Measurements from ENCODE around the gene PDE12.

Gene PDE12, protein sequence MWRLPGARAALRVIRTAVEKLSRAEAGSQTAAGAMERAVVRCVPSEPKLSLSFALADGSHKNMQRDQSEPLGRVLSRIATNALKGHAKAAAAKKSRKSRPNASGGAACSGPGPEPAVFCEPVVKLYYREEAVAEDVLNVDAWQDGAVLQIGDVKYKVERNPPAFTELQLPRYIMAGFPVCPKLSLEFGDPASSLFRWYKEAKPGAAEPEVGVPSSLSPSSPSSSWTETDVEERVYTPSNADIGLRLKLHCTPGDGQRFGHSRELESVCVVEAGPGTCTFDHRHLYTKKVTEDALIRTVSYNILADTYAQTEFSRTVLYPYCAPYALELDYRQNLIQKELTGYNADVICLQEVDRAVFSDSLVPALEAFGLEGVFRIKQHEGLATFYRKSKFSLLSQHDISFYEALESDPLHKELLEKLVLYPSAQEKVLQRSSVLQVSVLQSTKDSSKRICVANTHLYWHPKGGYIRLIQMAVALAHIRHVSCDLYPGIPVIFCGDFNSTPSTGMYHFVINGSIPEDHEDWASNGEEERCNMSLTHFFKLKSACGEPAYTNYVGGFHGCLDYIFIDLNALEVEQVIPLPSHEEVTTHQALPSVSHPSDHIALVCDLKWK

DNA sequence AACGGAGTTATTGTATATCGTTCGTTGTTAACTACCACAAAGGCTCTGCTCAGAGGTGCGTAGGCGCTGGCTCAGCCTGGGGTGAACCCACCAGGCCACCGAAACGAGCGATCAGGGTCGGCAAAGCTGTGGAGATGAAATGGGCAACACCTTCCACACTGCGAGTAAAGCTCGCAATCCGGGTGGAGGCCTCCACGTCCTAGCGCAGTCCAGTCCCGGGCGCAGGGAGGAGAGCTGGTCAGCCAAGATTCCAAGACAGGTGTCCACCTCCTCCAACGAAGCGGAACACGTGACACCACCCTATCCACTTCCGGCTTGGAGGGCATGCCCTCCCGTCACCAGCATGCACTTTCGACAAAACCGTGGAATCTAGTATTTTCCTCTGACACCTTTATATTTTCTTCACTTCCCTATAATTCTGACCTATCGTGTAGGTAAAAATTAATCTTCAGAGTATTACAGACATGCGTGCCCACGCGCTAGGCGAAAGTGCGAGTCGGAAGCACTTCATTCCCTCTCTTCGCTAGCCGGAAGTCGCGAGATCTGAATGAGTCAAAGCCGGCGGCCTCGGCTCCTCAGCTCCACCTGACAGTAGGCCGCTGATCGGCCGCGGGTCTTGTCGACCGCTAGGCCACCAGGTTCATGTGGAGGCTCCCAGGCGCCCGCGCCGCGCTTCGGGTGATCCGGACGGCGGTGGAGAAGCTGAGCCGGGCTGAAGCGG lies at the start of gene PDE12:
Gene PDE12 (plus strand): TSS at position 537 of the 721 bp plus-strand sequence. CDS start 106 bp downstream, at position 643.
- peak; percentile 88 for DNase-seq (ENCODE audit: low spot score)

DNA sequence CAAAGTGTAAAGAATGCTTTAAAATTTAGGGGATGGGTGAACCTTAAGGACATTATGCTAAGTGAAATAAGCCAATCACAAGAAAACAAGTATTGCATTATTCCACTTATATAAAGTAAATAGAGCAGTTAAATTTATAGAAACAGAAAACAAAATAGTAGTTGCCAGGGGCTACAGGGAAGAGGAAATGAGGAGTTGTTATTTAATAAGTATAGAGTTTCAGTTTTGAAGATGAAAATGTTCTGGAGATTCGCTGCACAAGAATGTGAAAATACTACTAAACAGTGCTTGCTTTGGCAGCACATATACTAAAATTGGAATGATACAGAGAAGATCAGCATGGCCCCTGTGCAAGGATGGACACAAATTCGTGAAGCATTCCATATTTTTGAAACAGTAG lies 43.9 kb upstream of the PDE12 start:
- no peak for DNase-seq (ENCODE audit: low spot score)

DNA sequence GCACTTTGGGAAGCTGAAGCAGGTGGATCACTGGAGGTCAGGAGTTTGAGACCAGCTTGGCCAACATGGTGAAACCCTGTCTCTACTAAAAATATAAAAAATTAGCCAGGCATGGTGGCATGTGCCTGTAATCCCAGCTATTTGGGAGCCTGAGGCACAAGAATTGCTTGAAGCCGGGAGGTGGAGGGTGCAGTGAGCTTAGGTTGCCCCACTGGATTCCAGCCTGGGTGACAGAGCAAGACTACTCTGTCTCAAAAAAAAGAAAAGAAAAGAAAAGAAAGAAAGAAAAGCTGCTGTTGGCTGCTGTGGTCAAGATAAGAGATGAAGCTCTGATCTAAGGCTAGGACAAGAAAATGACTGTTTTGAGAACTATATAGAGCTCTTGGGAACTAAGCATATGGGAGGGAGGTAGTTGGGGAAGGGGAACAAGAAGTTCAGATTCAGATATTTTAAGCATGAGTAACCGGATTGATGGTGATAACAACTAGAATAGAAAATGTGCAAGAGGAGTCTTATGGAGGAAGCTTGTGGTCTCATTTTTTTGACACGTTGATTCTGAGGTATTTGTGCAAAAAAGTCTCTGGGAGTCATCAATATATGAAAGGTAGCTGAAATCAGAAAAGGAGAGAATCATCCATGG lies 37.7 kb upstream of the PDE12 start:
- DNase-seq (ENCODE audit: low spot score) = no peak

DNA sequence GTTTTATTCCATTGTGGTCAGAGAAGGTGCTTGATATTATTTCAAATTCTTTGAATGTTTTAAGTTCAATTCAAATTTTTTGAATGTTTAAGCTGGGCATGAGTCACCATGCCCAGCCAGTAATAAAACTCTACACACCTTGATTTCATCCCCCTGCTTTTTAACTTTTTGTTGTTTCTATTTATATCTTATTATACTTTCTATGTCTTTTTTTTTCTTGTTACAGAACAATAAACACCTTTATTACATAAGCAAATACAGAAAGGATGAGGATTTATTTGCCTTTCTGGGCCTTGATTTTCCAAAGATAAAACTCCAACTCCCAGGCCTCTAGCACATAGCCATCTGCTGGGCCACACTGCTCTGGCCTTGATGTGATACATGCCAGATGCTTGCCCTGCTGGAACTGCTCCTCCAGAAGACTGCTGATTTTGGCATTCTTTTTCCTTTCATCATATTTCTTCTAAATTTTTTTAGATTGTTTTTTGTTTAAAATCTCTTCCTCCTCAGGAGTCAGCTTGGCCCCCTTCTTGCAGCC lies 25.9 kb upstream of the PDE12 start:
- no peak for DNase-seq (ENCODE audit: low spot score)

DNA sequence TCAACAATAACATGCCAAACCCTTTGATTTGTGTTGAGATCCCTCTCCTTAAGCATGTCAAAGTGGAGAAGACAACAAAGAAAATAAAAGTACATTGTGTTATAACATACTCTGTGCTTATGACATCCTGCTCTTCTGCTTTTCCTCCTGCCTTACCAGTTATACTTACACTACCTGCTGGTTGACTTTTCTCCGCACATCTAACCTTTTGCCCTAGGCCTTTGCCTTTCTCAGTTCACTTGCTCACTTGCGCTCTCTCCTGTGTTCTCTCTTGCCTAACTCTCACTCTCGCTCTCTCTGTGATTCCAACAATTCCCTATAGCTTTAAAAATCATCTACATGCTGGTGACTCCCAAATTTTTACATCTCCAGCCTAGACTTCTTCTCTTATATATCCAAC lies 17.6 kb upstream of the PDE12 start:
- DNase-seq (ENCODE audit: low spot score) = no peak

DNA sequence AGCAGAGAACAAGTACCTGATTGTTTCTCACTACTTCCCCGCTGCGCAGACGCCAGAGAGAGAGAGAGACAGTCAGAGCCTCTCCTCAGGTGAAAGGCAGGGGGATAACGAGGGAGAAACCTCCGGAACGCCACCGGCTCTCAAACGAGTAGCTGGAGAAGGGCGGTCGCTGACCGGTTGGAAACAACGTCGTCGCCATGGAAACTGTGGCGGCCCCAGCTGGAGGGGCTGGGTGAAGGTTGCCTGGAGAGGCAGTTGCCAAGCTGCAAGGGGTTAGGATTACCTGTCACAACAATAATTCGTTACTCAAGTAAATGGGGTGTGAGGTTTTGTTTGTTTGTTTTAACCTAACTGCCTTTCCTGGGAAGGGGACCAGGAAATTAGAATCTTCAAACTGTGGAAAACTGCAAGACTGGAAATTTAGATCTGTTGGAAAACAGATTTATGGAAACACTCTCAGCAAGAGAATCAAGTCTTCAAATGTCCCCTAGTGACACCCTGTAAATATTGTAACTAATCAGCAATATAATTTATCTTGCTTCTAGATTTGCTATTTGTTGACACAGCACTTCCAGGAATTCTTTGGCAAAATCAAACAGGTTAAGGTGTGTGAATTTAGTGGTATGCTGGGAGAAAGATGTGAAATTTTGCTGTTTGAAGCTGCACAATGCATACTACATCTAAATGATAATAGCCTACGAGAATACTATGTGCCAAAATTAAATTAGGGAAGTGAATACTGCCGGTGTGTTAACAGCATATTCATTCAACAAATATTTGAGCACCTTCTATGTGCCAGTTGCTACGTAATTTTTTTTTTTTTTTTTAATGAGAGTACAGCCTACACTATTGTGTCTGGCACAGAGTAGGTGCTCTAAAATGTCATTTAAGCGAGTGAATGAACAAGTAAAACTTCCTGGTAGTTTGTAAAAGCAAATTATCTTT lies 11.6 kb upstream of the PDE12 start, which contains the start of gene DNAH12:
Gene DNAH12 (minus strand): TSS at position 164 of the 945 bp plus-strand sequence. CDS start 1,474 bp downstream, outside the sequence.
- DNase-seq (ENCODE audit: low spot score) = peak; percentile 9

DNA sequence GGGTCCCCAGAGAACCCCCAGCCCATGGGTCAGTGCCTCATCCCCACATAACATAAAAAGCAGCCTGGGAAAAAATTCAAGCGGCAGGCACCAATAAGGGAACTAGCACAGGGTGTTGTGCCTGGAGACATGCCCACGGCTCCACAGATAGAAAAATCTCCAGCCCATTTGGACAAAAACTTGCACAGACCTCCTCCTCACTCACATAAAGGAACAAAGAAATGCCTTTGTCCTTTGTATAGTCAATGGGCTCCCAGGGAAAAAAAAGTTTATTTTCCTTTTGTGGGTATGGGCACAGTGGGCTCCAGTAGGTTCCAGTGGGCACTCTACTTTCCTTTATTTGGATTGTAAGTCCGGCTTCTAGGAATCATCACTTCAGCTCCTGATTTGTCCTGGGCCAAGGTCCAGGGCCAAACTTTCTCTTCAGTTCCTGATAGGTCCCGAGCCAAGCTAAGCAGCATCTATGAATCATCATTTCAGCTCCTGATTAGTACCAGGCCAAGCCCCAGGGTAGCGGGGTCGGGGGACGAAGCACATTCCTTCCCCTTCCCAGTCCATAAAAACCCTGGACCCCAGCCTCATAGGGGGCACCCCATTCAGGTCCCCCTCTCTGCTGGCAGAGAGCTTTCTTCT lies 10.3 kb upstream of the PDE12 start:
- DNase-seq (ENCODE audit: low spot score) = no peak

DNA sequence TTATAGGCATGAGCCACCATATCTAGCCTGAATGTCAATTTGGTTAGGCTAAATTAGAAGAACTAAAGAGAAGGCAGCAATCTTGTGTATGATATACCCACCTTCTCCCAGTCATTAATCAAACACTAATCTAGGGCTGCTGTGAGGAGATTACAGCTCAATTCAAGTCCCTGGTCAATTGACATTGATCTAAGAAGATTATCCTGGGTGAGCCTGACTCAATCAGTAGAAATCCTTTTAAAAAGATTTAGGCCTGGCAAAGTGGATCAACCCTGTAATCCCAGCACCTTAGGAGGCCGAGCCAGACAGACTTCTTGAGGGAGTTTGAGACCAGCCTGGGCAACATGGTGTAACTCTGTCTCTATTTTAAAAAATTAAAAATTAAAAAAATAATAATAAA lies 9.5 kb upstream of the PDE12 start:
- DNase-seq (ENCODE audit: low spot score) = no peak

DNA sequence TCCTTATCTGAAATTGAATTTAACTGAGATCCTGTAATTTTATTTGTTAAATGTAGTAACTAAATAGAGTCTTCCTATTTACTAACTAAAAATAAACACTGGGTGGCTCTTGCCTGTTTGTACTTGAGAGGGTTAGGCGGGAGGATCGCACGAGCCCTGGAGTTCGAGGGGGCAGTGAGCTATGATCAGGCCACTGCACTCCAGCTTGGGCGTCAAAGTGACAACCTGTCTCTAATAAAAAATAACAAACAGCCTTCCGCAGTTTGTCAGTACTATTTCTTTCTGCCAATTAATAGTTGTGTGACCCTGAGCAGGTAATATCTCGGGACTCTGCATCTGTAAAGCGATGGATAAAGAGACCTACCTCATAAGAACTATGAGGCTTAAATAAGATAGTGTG lies 768 bp upstream of the PDE12 start:
- DNase-seq (ENCODE audit: low spot score) = no peak

DNA sequence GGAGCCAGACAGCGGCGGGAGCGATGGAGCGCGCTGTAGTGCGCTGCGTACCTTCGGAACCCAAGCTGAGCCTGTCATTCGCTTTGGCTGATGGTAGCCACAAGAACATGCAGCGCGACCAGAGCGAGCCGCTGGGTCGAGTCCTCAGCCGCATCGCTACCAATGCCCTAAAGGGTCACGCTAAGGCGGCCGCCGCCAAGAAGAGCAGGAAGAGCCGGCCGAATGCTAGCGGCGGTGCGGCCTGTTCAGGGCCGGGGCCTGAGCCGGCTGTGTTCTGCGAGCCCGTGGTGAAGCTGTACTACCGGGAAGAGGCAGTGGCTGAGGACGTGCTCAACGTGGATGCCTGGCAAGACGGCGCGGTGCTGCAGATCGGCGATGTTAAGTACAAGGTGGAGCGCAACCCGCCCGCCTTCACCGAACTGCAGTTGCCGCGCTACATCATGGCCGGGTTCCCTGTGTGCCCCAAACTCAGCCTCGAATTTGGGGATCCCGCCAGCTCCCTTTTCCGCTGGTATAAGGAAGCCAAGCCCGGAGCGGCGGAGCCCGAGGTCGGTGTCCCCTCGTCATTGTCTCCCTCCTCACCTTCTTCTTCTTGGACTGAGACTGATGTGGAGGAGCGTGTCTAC lies 498 bp downstream of the PDE12 start:
- peak; percentile 20 for DNase-seq (ENCODE audit: low spot score)

DNA sequence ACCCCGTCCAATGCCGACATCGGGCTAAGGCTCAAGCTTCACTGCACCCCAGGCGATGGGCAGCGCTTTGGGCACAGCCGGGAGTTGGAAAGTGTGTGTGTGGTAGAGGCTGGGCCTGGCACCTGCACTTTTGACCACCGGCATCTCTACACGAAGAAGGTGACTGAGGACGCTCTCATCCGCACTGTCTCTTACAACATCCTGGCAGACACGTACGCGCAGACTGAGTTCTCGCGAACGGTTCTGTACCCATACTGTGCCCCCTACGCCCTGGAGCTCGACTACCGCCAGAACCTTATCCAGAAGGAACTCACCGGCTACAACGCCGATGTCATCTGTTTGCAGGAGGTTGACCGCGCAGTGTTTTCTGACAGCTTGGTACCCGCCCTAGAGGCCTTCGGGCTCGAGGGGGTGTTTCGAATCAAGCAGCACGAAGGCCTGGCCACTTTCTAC lies 1.0 kb downstream of the PDE12 start:
- DNase-seq (ENCODE audit: low spot score) = peak; percentile 49

DNA sequence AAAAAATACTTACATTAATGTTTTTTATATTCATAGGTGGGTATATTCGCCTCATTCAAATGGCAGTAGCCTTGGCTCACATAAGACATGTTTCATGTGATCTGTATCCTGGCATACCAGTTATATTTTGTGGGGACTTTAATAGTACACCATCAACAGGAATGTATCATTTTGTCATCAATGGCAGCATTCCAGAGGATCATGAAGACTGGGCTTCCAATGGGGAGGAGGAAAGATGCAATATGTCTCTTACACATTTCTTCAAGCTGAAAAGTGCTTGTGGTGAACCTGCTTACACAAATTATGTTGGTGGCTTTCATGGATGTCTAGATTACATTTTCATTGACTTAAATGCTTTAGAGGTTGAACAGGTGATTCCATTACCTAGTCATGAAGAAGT lies 3.5 kb downstream of the PDE12 start:
- peak; percentile 31 for DNase-seq (ENCODE audit: low spot score)

DNA sequence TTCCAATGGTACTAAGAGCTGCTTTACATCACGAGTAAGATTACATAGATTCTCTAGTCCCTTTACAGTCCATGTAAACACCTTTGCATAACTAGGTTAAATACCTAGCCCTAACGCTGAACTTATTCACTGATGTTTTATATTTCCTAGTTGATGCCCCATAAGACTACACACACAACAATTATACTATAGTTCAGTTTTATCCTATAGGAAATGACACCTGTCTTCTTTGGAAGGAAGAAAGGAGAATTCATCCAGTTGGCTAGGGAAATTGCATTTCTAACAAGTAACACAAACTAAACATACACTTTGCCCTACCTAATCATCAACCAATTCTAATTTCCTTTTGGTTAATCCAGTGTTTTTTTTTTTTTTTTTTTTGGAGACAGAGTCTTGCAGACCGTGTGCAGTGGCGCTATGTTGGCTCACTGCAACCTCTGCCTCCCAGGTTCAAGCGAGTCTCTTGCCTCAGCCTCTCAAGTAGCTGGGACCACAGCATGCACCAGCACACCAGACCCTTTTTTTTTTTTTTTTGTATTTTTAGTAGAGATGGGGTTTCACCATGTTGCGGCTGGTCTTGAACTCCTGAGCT lies 13.9 kb downstream of the PDE12 start:
- no peak for DNase-seq (ENCODE audit: low spot score)

DNA sequence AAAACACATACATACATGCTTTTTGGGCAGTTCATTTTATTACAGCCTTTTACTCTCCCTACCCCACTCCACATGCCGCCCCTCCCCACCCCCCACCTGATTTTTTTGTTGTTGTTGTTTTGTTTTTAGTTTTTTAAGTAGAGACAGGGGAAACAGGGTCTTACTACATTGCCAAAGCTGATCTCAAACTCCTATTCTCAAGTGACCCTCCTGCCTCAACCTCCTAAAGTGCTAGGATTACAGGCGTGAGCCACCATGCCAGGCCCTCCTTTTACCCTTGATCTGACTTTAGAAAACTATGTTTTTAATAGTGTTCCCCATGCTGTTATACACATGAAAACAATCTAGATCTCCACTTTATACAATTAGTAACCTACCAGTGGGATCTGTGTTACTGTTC lies 14.8 kb downstream of the PDE12 start:
- DNase-seq (ENCODE audit: low spot score) = no peak

DNA sequence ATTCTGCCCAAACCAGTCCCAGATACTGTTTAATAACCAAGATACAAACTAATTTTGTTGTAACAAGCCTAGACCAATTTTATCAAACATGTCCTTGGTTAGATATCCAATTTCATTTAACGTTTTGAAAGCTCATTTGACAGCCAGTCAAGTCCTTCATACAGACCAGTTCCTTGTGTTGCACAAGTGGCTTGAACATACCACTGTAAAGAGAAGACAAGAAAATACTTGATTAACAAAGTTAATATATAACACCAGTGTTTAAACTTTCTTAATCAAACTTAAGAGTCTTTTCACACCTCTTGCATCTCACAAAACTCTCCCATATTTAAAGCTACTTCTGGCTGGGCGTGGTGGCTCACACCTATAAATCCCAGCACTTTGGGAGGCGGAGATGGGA lies 16.0 kb downstream of the PDE12 start:
- no peak for DNase-seq (ENCODE audit: low spot score)

DNA sequence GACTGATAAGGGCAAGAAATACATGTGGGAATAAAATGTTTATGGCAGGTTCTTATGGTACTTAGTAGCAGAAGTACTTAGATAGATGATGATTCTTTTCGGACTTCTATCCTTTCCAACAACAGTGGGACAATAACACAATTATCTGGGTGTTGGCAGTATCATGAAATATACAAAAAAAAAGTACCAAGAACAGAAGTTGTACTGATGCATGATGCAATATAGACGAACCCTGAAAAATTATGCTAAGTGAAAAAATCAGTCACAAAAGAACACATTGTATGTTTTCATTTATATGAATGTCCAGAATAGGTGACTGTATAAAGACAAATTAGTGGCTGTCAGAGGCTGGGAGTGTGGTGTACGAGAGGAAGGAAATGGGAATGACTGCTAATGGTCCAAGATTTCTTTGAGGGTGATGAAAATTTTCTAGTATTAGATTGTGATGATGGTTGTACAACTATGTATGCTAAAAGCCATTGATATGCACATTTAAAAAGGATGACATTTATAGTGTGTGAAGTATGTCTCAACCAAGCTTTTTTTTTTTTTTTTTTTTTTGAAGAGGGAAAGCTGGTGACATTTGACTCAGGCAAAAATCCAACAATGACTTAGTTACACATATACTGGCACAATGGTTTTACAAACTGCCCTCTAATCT lies 20.0 kb downstream of the PDE12 start:
- no peak for DNase-seq (ENCODE audit: low spot score)

DNA sequence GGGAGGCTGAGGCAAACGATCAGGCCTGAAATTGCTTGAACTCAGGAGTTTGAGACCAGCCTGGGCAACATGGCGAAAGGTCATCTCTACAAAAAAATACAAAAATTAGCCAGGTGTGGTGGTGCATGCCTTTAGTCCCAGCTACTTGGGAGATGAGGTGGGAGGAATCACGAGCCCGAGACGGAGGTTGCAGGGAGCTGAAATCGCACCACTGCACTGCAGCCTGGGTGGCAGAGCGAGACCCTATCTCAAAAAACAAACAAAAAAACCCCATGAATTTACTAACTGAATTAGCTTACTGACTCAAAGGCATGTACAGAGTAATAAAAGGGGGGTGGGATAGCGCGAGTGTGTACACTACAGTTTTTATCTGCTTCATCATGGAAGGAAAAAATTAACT lies 21.7 kb downstream of the PDE12 start:
- no peak for DNase-seq (ENCODE audit: low spot score)

DNA sequence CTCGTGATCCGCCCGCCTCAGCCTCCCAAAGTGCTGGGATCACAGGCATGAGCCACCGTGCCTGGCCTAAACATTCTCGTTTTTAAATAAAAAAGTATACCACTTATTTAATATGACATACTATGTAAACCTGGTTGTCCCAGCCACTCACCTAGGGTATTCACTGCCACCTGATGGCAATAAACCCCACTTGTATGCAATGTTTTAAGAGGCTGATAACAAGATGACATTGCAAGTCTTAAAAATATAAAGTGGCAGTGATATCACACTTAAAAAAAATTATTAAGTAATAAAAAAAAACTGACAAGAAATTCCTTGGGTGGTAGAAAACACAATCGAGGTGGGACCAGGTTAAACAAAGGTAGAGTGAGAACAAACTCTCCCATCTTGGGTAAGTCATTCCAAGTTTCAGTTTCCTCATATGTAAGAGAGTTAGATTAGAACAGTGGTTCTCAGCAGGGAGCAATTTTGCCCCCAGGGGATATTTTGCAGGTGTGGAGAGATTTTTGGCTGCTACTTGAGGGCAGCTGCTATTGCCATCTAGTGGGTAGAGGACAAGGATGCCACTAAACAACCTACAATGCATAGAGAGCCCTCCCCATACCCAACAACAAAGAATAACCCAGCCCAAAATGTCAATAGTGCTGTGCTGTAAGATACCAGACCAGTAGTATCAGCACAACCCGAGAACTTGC lies 26.5 kb downstream of the PDE12 start:
- no peak for DNase-seq (ENCODE audit: low spot score)

Measured in AG08395 (cell line).